GM23338 (cell line): ENCODE results near the gene NQO2. TPM values are rescaled to one million over a fixed set of nuclear protein-coding genes. Genes with fewer than 3 reads are reported as not detected.
A peak's percentile ranks its signal among the peaks of the same experiment; 100 is the strongest.

Experiments
- ATAC-seq: fragments of 200-7000 bp; cut with Tn5 transposase; 3 replicates; pipeline ENCODE4 v1.9.1; 2020
- DNase-seq: peaks from one replicate; pipeline ENCODE4 v3.0.0-alpha.2; 2015; ENCODE audit warnings: low spot score
- H2AFZ ChIP-seq: fragments of 200-600 bp; sonication (generic); 2 replicates; pipeline ENCODE4 v1.8.0; 2016; ENCODE audit warnings: antibody characterized with exemption, mild to moderate bottlenecking, moderate library complexity
- H3F3A ChIP-seq: fragments of 200-600 bp; sonication (generic); replicated peaks from 2 replicates; pipeline ENCODE4 v1.8.0; 2017; ENCODE audit warnings: antibody characterized with exemption, mixed run types, low read depth
- H3K27ac ChIP-seq: fragments of 200-600 bp; sonication (generic); 2 replicates; pipeline ENCODE4 v1.6.1; 2016; ENCODE audit warnings: low read depth
- H3K27me3 ChIP-seq: fragments of 200-600 bp; sonication (generic); 2 replicates; pipeline ENCODE4 v1.8.0; 2016; ENCODE audit warnings: mild to moderate bottlenecking, mixed run types, moderate library complexity; ENCODE audit not compliant: insufficient read depth
- H3K36me3 ChIP-seq: fragments of 200-600 bp; sonication (generic); 2 replicates; pipeline ENCODE4 v1.8.0; 2016; ENCODE audit warnings: mild to moderate bottlenecking; ENCODE audit not compliant: insufficient read depth
- H3K4me1 ChIP-seq: fragments of 200-600 bp; sonication (generic); 2 replicates; pipeline ENCODE4 v1.8.0; 2016; ENCODE audit warnings: mild to moderate bottlenecking, moderate library complexity; ENCODE audit not compliant: insufficient read depth
- H3K4me2 ChIP-seq: fragments of 200-600 bp; sonication (generic); 2 replicates; pipeline ENCODE4 v1.7.1; 2017; ENCODE audit warnings: mixed run types
- H3K4me3 ChIP-seq: fragments of 200-600 bp; sonication (generic); 2 replicates; pipeline ENCODE4 v1.6.1; 2016; ENCODE audit warnings: mixed run types
- H3K79me2 ChIP-seq: fragments of 200-600 bp; sonication (generic); replicated peaks from 2 replicates; pipeline ENCODE4 v1.8.0; 2017; ENCODE audit warnings: mild to moderate bottlenecking; ENCODE audit not compliant: insufficient read depth
- H3K9me2 ChIP-seq: fragments of 200-600 bp; sonication (generic); 2 replicates; pipeline ENCODE4 v1.8.0; 2017; ENCODE audit not compliant: insufficient read depth
- H4K20me1 ChIP-seq: fragments of 200-600 bp; sonication (generic); replicated peaks from 2 replicates; pipeline ENCODE4 v1.8.0; 2017; ENCODE audit warnings: mild to moderate bottlenecking; ENCODE audit not compliant: insufficient read depth
- H3K27ac Mint-ChIP-seq: 2 replicates; pipeline ENCODE4 v1.8.0; 2020; ENCODE audit warnings: inconsistent platforms, mild to moderate bottlenecking, moderate library complexity, mixed read lengths
- H3K27me3 Mint-ChIP-seq: 3 replicates; pipeline ENCODE4 v1.8.0; 2022; ENCODE audit warnings: low read depth, mild to moderate bottlenecking, moderate library complexity, mixed read lengths, inconsistent platforms; ENCODE audit not compliant: insufficient read depth, poor library complexity
- H3K36me3 Mint-ChIP-seq: 3 replicates; pipeline ENCODE4 v1.8.0; 2021; ENCODE audit warnings: low read depth, mild to moderate bottlenecking, inconsistent platforms, moderate library complexity, mixed read lengths
- H3K4me1 Mint-ChIP-seq: 3 replicates; pipeline ENCODE4 v1.8.0; 2020; ENCODE audit warnings: mild to moderate bottlenecking, inconsistent platforms, mixed read lengths
- H3K4me3 Mint-ChIP-seq: 3 replicates; pipeline ENCODE4 v1.8.0; 2021; ENCODE audit warnings: moderate library complexity, mild to moderate bottlenecking, inconsistent platforms, mixed read lengths
- H3K9me3 Mint-ChIP-seq: 3 replicates; pipeline ENCODE4 v1.8.0; 2020; ENCODE audit warnings: moderate library complexity, mild to moderate bottlenecking, inconsistent platforms, mixed read lengths
- CREB1 ChIP-seq: fragments of 250-450 bp; sonication (Bioruptor Pico); IDR thresholded peaks from 2 replicates; pipeline ENCODE4 v1.5.0; 2020; ENCODE audit warnings: low read depth, mild to moderate bottlenecking, moderate library complexity
- CTCF ChIP-seq, 2 experiments: fragments of 200-600 bp in 1 of 2; sonication (generic) in 1 of 2; conservative IDR thresholded peaks; 2 replicates each; pipeline versions ENCODE4 v1.5.1 to v1.6.1; 2016 to 2017; ENCODE audit warnings: antibody characterized with exemption in 2 of 2, low read depth in 2 of 2, mild to moderate bottlenecking in 2 of 2, moderate library complexity in 1 of 2
- ETS1 ChIP-seq: IDR thresholded peaks from 2 replicates; pipeline ENCODE4 v1.6.1; 2016; ENCODE audit warnings: antibody characterized with exemption
- EZH2 ChIP-seq: fragments of 200-600 bp; sonication (generic); IDR thresholded peaks from one replicate; pipeline ENCODE4 v1.8.0; 2017; ENCODE audit warnings: antibody characterized with exemption, mild to moderate bottlenecking, low read depth; ENCODE audit not compliant: unreplicated experiment
- EZH2phosphoT487 ChIP-seq: fragments of 200-600 bp; sonication (generic); IDR thresholded peaks from one replicate; pipeline ENCODE4 v1.8.1; 2018; ENCODE audit warnings: antibody characterized with exemption; ENCODE audit not compliant: unreplicated experiment
- JUNB ChIP-seq: IDR thresholded peaks from one replicate; pipeline ENCODE4 v1.6.1; 2016; ENCODE audit warnings: antibody characterized with exemption; ENCODE audit not compliant: unreplicated experiment
- NANOG ChIP-seq: IDR thresholded peaks from 2 replicates; pipeline ENCODE4 v1.6.1; 2016; ENCODE audit warnings: antibody characterized with exemption, borderline replicate concordance
- POLR2AphosphoS5 ChIP-seq: IDR thresholded peaks from 2 replicates; pipeline ENCODE4 v1.6.1; 2016; ENCODE audit warnings: antibody characterized with exemption, low read depth
- REST ChIP-seq: IDR thresholded peaks from one replicate; pipeline ENCODE4 v1.6.1; 2018; ENCODE audit warnings: antibody characterized with exemption; ENCODE audit not compliant: unreplicated experiment
- STAT1 ChIP-seq: IDR thresholded peaks from one replicate; pipeline ENCODE4 v1.6.1; 2016; ENCODE audit warnings: antibody characterized with exemption; ENCODE audit not compliant: unreplicated experiment
- ZNF114 ChIP-seq: fragments of 250-450 bp; sonication (Bioruptor Pico); IDR thresholded peaks from 2 replicates; pipeline ENCODE4 v1.5.0; 2020; ENCODE audit warnings: mild to moderate bottlenecking, moderate library complexity
- ZNF331 ChIP-seq: fragments of 250-450 bp; sonication (Bioruptor Pico); IDR thresholded peaks from 2 replicates; pipeline ENCODE4 v1.5.0; 2020; ENCODE audit warnings: low read depth, mild to moderate bottlenecking, moderate library complexity
- ZNF462 ChIP-seq: fragments of 250-450 bp; sonication (Bioruptor Pico); IDR thresholded peaks from 2 replicates; pipeline ENCODE4 v1.5.0; 2020; ENCODE audit warnings: mild to moderate bottlenecking, moderate library complexity
- polyA plus RNA-seq: library from polyadenylated mRNA; unstranded; fragments of >200 nt; fragmentation: Nextera tagmentation; extraction: Ambion mirVana; gene quantifications from 2 replicates; pipeline ENCODE4 v1.2.1, GENCODE V29; 2016
- total RNA-seq: library from RNA; depleted of rRNA; stranded (reverse); fragments of >200 nt; shearing (Covaris generic); gene quantifications from 2 replicates; pipeline ENCODE4 v1.2.3, GENCODE V29; 2014

The NQO2 gene
- total and polyA plus RNA-seq, 2 experiments from 2014 or later, result 117 to 173 TPM

- no peaks in the 10 kb centered on the region for H4K20me1 ChIP-seq
- Mint-ChIP-seq H3K4me3 (no peak overlapping the region), H3K36me3 (no peaks in the 10 kb centered on the region; the same call in 2 of the 3 replicates), H3K27ac (peak overlapping the region; percentile 89), H3K4me1 (peaks cover 39% of the 10 kb centered on the region), H3K9me3 (peaks cover 9% of the 10 kb centered on the region; the same call in 2 of the 3 replicates), H3K27me3 (peaks cover 22% of the 10 kb centered on the region)
- H3F3A ChIP-seq, result peaks cover 11% of the 10 kb centered on the region; the same call in 1 of the 2 replicates
- TF ChIP-seq EZH2phosphoT487 (no peak), NANOG (no peak), CREB1 (CRISPR knock-in tag) (no peak), JUNB (no peak), ZNF331 (CRISPR knock-in tag) (no peak), ZNF114 (CRISPR knock-in tag) (no peak), ZNF462 (CRISPR knock-in tag) (no peak), EZH2 (no peak), POLR2AphosphoS5 (no peak), ETS1 (no peak), STAT1 (no peak), CTCF (conservative IDR thresholded peaks at IDR 0.05; ENCODE audit: low read depth in 2 of 2) (no peak), REST (no peak)
- peak; percentile 69 for DNase-seq
- H3K9me2 ChIP-seq, result no peaks in the 10 kb centered on the region
- H3K27me3 ChIP-seq, result no peaks in the 10 kb centered on the region
- H3K36me3 ChIP-seq, result no peaks in the 10 kb centered on the region
- no peak overlapping the region for H3K4me3 ChIP-seq
- H3K4me2 ChIP-seq, result peak overlapping the region; percentile 37; the same call in 1 of the 2 replicates
- H3K27ac ChIP-seq, result peak overlapping the region; percentile 57
- peaks cover 26% of the 10 kb centered on the region for H3K4me1 ChIP-seq
- H3K79me2 ChIP-seq, result no peaks in the 10 kb centered on the region
- no peak for ATAC-seq
- peak overlapping the region; percentile 44; the same call in 1 of the 2 replicates for H2AFZ ChIP-seq
Observed at GRCh38 chr6:2984738-2985406, 14.8 kb upstream of the NQO2 start.
